Measurements from ENCODE around the gene FYTTD1.

The FYTTD1 gene

DNA sequence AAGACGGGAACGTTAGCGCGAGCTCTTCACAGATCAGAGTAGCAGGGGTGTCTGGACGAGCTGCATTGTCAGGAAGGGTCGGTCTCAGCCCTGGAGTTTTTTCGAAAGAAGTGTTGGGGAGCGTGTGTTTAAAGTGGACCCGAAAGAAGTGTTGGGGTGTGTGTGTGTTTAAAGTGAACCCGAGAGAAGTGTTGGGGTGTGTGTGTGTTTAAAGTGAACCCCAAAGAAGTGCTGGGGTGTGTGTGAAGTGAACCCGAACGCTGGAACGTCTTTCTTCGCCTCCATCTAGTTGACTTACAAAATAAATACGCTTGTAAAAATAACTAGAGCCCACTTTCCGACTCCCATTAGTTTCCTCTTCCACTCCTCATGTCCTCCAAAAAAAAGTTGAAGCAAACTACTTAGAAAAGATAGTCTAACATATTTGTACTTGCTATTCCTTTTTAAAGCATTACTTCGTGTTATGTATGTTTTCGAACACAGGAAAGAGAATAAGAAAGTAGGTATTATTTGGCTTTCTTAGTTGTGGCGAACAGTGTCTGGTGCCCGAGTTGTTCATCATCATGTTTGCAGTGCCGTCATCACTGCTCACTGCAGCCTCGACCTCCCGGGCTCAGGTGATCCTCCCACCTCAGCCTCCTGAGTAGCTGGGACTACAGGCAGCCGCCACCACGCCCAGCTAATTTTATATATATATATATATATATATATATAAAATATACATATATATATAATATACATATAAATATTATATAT is 42.4 kb downstream of the FYTTD1 start:
- Histone ChIP-seq H3K4me1 (ENCODE audit: control insufficient read depth, low read length) (peaks cover 62% of the 10 kb centered on the region), H3K36me3 (ENCODE audit: control insufficient read depth, low read length) (peaks cover 4% of the 10 kb centered on the region), H4K20me1 (ENCODE audit: control insufficient read depth, insufficient read depth, low read depth, low read length) (peaks cover 5% of the 10 kb centered on the region), H3K9me2 (replicated peaks; ENCODE audit: control insufficient read depth, low read length) (no peaks in the 10 kb centered on the region), H3K27ac (ENCODE audit: low read depth, low read length) (peak overlapping the region; percentile 79), H3K79me2 (ENCODE audit: control insufficient read depth, low read length) (peaks cover 65% of the 10 kb centered on the region), H3K27me3 (ENCODE audit: control insufficient read depth, low read length) (no peaks in the 10 kb centered on the region), H3K4me3 (ENCODE audit: low read length) (peak overlapping the region; percentile 91), H3K4me2 (ENCODE audit: low read length) (peak overlapping the region; percentile 74), H3F3A (ENCODE audit: control insufficient read depth, insufficient read depth) (peaks cover 19% of the 10 kb centered on the region), H3K9me3 (ENCODE audit: control insufficient read depth, insufficient read depth, low read length) (no peaks in the 10 kb centered on the region)
- no peak for TF ChIP-seq EZH2phosphoT487 (IDR thresholded peaks at IDR 0.05; ENCODE audit: borderline replicate concordance, low read length)
- TF ChIP-seq, protein P1, sequence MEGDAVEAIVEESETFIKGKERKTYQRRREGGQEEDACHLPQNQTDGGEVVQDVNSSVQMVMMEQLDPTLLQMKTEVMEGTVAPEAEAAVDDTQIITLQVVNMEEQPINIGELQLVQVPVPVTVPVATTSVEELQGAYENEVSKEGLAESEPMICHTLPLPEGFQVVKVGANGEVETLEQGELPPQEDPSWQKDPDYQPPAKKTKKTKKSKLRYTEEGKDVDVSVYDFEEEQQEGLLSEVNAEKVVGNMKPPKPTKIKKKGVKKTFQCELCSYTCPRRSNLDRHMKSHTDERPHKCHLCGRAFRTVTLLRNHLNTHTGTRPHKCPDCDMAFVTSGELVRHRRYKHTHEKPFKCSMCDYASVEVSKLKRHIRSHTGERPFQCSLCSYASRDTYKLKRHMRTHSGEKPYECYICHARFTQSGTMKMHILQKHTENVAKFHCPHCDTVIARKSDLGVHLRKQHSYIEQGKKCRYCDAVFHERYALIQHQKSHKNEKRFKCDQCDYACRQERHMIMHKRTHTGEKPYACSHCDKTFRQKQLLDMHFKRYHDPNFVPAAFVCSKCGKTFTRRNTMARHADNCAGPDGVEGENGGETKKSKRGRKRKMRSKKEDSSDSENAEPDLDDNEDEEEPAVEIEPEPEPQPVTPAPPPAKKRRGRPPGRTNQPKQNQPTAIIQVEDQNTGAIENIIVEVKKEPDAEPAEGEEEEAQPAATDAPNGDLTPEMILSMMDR (IDR thresholded peaks at IDR 0.05; ENCODE audit: low read depth, low read length, poor library complexity, severe bottlenecking): no peak

DNA sequence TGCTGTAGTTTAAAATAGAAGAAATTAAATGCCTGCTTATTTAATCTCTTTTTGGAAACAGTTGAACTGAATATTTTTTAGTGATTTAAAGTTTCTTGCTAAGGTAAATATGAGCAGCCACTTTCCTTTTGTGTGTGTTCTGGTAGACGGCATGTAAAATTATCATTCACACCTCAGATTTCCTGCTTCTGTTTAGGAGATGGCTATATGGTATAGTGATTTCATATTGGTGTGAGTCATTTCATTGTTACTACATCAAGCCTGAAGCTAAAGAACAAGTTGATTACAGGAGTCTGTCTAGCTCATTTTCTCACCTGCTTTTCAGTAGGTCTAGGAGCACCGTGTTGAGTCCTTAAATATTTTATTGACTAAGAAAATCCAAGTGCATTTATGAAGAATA is 43.6 kb downstream of the FYTTD1 start:
- Histone ChIP-seq H3K79me2 (ENCODE audit: control insufficient read depth, low read length) (peaks cover 77% of the 10 kb centered on the region), H3K4me3 (ENCODE audit: low read length) (peak overlapping the region; percentile 54), H3K4me1 (ENCODE audit: control insufficient read depth, low read length) (peaks cover 65% of the 10 kb centered on the region), H3K9me2 (replicated peaks; ENCODE audit: control insufficient read depth, low read length) (no peaks in the 10 kb centered on the region), H3F3A (ENCODE audit: control insufficient read depth, insufficient read depth) (peaks cover 19% of the 10 kb centered on the region), H3K27ac (ENCODE audit: low read depth, low read length) (no peak overlapping the region), H3K27me3 (ENCODE audit: control insufficient read depth, low read length) (no peaks in the 10 kb centered on the region), H4K20me1 (ENCODE audit: control insufficient read depth, insufficient read depth, low read depth, low read length) (peaks cover 5% of the 10 kb centered on the region), H3K9me3 (ENCODE audit: control insufficient read depth, insufficient read depth, low read length) (no peaks in the 10 kb centered on the region), H3K36me3 (ENCODE audit: control insufficient read depth, low read length) (peaks cover 4% of the 10 kb centered on the region), H3K4me2 (ENCODE audit: low read length) (peak overlapping the region; percentile 61)
- no peak for TF ChIP-seq EZH2phosphoT487 (IDR thresholded peaks at IDR 0.05; ENCODE audit: borderline replicate concordance, low read length)
- TF ChIP-seq, protein P1 (IDR thresholded peaks at IDR 0.05; ENCODE audit: low read depth, low read length, poor library complexity, severe bottlenecking): no peak

DNA sequence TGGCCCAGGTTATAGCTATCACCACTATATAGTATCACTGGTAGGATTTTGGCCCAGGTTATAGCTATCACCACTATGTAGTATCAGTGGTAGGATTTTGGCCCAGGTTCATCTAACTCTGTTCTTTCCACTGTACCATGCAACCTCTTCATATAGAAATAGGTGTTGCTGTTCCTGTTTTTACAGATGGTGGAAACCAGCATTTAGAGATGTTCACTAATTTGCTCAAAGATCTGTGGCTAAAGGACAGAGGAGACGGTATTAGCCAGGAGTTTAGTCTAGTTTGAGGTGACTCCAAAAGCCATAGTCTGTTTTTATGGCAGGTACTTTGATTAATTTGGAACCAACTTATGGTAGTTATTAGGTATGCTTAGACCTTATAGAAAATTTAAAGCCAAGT is 44.4 kb downstream of the FYTTD1 start:
- Histone ChIP-seq H3F3A (ENCODE audit: control insufficient read depth, insufficient read depth) (peaks cover 13% of the 10 kb centered on the region), H3K36me3 (ENCODE audit: control insufficient read depth, low read length) (peaks cover 4% of the 10 kb centered on the region), H3K4me3 (ENCODE audit: low read length) (peak overlapping the region; percentile 54), H3K9me2 (replicated peaks; ENCODE audit: control insufficient read depth, low read length) (no peaks in the 10 kb centered on the region), H3K27ac (ENCODE audit: low read depth, low read length) (no peak overlapping the region), H3K4me2 (ENCODE audit: low read length) (peak overlapping the region; percentile 61), H3K4me1 (ENCODE audit: control insufficient read depth, low read length) (peaks cover 70% of the 10 kb centered on the region), H3K9me3 (ENCODE audit: control insufficient read depth, insufficient read depth, low read length) (no peaks in the 10 kb centered on the region), H3K27me3 (ENCODE audit: control insufficient read depth, low read length) (no peaks in the 10 kb centered on the region), H4K20me1 (ENCODE audit: control insufficient read depth, insufficient read depth, low read depth, low read length) (peaks cover 13% of the 10 kb centered on the region), H3K79me2 (ENCODE audit: control insufficient read depth, low read length) (peaks cover 86% of the 10 kb centered on the region)
- TF ChIP-seq EZH2phosphoT487 (IDR thresholded peaks at IDR 0.05; ENCODE audit: borderline replicate concordance, low read length): no peak
- TF ChIP-seq, protein P1 (IDR thresholded peaks at IDR 0.05; ENCODE audit: low read depth, low read length, poor library complexity, severe bottlenecking): no peak
